SU-DHL-6 (cell line): ENCODE data around the gene DNAJB14.

Experiments used
- CTCF ChIP-seq: fragments of 200-600 bp; sonication (generic); IDR thresholded peaks from one replicate; pipeline ENCODE4 v1.5.1; 2017; ENCODE audit warnings: antibody characterized with exemption, mild to moderate bottlenecking, low read length, moderate library complexity; ENCODE audit not compliant: insufficient read depth, poor library complexity, severe bottlenecking
- EZH2phosphoT487 ChIP-seq: fragments of 200-600 bp; sonication (generic), shearing (Covaris generic); conservative IDR thresholded peaks from 2 replicates; pipeline ENCODE4 v1.6.1; 2018; ENCODE audit warnings: mild to moderate bottlenecking, antibody characterized with exemption, low read length, moderate library complexity, mixed read lengths

GRCh38 chr4:99868126-99868596 lies 78.3 kb downstream of the DNAJB14 start:
- TF ChIP-seq CTCF (no peak), EZH2phosphoT487 (no peak)
